AG08396 (cell line): ENCODE results near the gene FBXL20.
"Not testable (repeated sequence)": the region's sequence is repeated elsewhere in the genome, so short reads cannot be mapped to it uniquely, and the experiment has no call there.

Experiments
- DNase-seq: peaks from one replicate; pipeline ENCODE4 v3.0.0; 2012; ENCODE audit warnings: low spot score, mixed read lengths

FBXL20 gene

GRCh38 chr17:39401412-39402243 is at the start of gene FBXL20:
Gene FBXL20, minus strand, starts transcription at chr17:39401626. Its CDS starts 224 bp downstream, at chr17:39401402.
- peak; percentile 98 for DNase-seq

- DNase-seq = peak; percentile 96
Measured at GRCh38 chr17:39450847-39451581, 49.6 kb upstream of the FBXL20 start, which contains the start of gene MED1. Gene MED1, minus strand, starts transcription at chr17:39451263. Its CDS starts 201 bp downstream, at chr17:39451062.

GRCh38 chr17:39450051-39450450 is 48.6 kb upstream of the FBXL20 start:
- DNase-seq = no peak

- no peak for DNase-seq
Measured at GRCh38 chr17:39447561-39447960, 46.1 kb upstream of the FBXL20 start.

- no peak for DNase-seq
Measured at GRCh38 chr17:39443326-39443725, 41.9 kb upstream of the FBXL20 start.

- DNase-seq = not testable (repeated sequence)
Measured at GRCh38 chr17:39439868-39440267, 38.4 kb upstream of the FBXL20 start.

- no peak for DNase-seq
Measured at GRCh38 chr17:39429600-39429999, 28.2 kb upstream of the FBXL20 start.

GRCh38 chr17:39416141-39416540 is 14.7 kb upstream of the FBXL20 start:
- DNase-seq = no peak

- DNase-seq = no peak
Measured at GRCh38 chr17:39410279-39410678, 8.9 kb upstream of the FBXL20 start.

GRCh38 chr17:39408360-39408759 is 6.9 kb upstream of the FBXL20 start:
- no peak for DNase-seq

- no peak for DNase-seq
Measured at GRCh38 chr17:39406951-39407350, 5.5 kb upstream of the FBXL20 start.

- DNase-seq = no peak
Measured at GRCh38 chr17:39405436-39405835, 4.0 kb upstream of the FBXL20 start.

- DNase-seq = peak; percentile 76
Measured at GRCh38 chr17:39404542-39405378, 3.3 kb upstream of the FBXL20 start.

- DNase-seq = no peak
Measured at GRCh38 chr17:39402890-39403605, 1.6 kb upstream of the FBXL20 start.

GRCh38 chr17:39402244-39402889 is 941 bp upstream of the FBXL20 start:
- peak; percentile 97 for DNase-seq

- DNase-seq = peak; percentile 31
Measured at GRCh38 chr17:39400547-39401411, 647 bp downstream of the FBXL20 start.

- DNase-seq = no peak
Measured at GRCh38 chr17:39399791-39400190, 1.6 kb downstream of the FBXL20 start.

GRCh38 chr17:39393736-39394135 is 7.7 kb downstream of the FBXL20 start:
- DNase-seq = no peak

GRCh38 chr17:39391448-39391847 is 10.0 kb downstream of the FBXL20 start:
- DNase-seq = no peak

GRCh38 chr17:39385040-39385439 is 16.4 kb downstream of the FBXL20 start:
- no peak for DNase-seq
